ENCODE measurements around the gene ARHGEF16.

The ARHGEF16 gene

DNA sequence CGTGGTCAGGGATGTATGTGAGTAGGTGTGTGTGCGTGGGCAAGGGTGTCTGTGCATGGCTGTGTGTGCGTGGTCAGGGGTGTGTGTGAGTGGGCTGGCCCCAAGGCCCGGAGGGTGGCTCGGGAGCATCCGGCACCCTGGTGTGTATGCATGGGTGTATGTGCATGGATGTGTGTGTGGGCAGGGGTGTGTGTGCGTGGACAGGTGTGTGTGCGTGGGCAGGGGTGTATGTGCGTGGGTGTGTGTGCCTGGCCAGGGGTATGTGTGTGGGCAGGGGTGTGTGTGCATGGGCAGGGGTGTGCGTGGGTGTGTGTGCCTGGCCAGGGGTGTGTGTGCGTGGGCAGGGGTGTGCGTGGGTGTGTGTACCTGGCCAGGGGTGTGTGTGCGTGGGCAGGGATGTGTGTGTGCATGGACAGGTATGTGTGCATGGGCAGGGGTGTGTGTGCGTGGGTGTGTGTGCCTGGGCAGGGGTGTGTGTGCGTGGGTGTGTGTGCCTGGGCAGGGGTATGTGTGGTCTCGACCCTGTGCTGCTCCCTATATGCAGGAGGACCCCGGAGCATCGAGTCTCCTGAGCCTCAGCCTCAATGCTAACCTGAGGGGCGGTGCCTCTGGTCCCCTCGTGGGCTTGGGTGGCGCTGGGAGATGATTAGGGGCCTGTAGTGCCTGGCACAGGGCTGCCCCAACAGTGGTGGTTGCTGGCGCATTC lies 16.3 kb downstream of the ARHGEF16 start:
- TF ChIP-seq, protein P1, sequence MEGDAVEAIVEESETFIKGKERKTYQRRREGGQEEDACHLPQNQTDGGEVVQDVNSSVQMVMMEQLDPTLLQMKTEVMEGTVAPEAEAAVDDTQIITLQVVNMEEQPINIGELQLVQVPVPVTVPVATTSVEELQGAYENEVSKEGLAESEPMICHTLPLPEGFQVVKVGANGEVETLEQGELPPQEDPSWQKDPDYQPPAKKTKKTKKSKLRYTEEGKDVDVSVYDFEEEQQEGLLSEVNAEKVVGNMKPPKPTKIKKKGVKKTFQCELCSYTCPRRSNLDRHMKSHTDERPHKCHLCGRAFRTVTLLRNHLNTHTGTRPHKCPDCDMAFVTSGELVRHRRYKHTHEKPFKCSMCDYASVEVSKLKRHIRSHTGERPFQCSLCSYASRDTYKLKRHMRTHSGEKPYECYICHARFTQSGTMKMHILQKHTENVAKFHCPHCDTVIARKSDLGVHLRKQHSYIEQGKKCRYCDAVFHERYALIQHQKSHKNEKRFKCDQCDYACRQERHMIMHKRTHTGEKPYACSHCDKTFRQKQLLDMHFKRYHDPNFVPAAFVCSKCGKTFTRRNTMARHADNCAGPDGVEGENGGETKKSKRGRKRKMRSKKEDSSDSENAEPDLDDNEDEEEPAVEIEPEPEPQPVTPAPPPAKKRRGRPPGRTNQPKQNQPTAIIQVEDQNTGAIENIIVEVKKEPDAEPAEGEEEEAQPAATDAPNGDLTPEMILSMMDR (IDR thresholded peaks at IDR 0.05): no peak
- no peak for TF ChIP-seq ZFX (IDR thresholded peaks at IDR 0.05; ENCODE audit: borderline replicate concordance)
- H3K27ac ChIP-seq: no peak overlapping the region

DNA sequence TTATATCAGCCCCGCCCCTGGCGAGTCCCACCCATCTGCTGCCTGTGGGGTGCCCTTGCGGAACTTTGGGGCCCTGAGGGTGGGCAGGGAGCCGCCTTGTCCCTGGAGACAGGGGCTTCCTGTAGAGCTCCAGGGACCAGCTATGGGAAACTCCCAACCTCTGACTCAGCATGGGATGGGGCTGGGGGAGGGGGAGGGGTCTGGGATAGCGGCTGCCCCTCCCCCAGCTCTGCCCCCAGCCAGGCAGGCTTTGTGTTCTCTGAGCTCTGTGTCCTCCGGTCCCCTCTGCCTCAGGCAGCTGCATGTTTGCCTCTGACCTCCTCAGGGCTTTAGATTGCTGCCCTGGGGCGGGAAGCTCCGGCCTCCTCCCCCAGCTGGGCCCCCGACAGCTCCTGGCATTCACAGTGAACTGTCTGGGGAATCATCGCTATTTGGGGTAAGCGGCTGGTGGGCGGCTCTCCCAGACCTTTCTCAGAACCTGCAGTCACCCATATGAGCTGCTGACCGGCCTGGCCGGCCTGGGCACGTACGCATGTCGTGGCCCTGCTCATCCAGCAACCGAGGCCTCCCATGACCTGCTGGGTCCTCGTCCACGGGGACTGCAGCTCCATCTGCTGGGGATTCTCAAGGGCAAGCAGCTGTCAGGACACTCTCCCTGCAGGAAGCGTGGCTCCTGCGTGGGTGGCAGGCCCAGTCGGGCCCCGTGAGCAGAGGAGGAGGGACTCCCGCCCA lies 17.1 kb downstream of the ARHGEF16 start:
- TF ChIP-seq ZFX (IDR thresholded peaks at IDR 0.05; ENCODE audit: borderline replicate concordance): no peak
- TF ChIP-seq, protein P1 (IDR thresholded peaks at IDR 0.05): no peak
- no peak overlapping the region for H3K27ac ChIP-seq

DNA sequence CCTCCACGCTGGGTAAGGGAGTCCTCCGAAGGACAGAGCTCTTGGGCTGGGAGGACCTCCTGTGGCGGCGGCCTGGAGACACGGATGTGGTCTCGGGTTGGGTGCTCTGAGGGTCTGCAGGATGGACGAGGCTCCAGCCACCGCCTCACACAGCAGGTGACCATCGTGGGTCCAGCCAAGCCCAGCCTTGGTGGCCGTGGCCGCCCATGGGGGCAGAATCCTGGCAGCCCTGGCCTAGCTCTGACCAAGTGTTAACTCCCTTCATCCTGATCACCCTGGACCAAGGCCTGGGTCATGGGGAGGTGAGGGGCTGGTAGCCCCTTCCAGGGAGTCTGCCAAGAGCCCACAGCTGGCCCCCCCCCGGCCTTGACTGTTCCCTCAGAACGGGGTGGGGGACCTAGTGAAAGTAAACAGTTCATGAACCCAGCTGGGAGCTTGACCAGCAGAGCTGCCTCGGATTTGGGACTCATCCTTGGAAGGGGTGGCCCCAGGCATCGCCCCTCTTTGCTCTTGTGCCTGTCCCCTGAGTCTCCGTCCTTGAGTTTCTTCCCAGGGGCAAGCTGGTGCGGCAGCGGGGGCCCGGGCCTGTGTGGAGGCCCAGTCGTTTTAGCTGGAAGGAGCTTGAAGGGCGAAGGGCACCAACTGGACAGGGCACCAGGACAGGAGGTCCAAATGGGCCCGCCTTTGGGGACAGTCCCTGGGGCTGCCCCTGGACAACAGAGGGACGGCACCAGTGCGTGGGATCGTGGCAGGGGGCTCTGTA lies 17.8 kb downstream of the ARHGEF16 start:
- TF ChIP-seq ZFX (IDR thresholded peaks at IDR 0.05; ENCODE audit: borderline replicate concordance): no peak
- TF ChIP-seq, protein P1 (IDR thresholded peaks at IDR 0.05): no peak
- no peak overlapping the region for H3K27ac ChIP-seq

DNA sequence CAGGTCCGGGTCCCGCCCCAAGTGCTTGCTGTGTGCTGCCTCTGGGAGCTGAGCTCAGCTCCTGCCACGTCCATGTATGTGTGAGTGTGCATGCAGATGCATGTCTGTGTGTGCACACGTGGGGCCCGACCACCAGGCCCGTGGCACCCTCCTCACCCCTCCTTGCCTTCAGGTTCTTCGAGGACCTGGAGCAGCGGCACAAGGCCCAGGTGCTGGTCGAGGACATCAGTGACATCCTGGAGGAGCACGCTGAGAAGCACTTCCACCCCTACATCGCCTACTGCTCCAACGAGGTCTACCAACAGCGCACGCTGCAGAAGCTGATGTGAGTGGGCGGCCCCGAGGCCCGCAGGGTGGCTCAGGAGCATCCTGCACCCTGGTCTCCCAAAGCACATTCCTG lies 18.4 kb downstream of the ARHGEF16 start:
- no peak for TF ChIP-seq ZFX (IDR thresholded peaks at IDR 0.05; ENCODE audit: borderline replicate concordance)
- TF ChIP-seq, protein P1 (IDR thresholded peaks at IDR 0.05): no peak
- H3K27ac ChIP-seq: no peak overlapping the region

DNA sequence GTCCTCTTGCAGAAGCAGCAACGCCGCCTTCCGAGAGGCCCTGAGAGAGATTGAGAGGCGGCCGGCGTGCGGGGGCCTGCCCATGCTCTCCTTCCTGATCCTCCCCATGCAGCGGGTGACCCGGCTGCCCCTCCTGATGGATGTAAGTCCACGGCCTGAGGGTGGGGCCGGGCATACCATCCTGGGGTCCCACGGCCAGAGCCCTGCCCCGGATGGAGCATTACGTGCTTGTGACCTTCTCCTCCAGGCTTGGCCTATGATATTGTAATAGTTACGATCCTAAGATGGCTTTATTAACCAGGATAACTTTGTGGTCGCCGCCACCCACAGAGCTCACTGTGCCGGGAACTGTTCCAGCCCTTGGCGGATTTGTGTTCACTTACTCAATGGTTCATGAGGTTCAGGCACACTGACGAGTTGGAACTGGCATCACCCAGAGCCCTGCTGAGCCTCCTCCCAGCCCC lies 18.9 kb downstream of the ARHGEF16 start:
- TF ChIP-seq ZFX (IDR thresholded peaks at IDR 0.05; ENCODE audit: borderline replicate concordance): no peak
- TF ChIP-seq, protein P1 (IDR thresholded peaks at IDR 0.05): no peak
- no peak overlapping the region for H3K27ac ChIP-seq

DNA sequence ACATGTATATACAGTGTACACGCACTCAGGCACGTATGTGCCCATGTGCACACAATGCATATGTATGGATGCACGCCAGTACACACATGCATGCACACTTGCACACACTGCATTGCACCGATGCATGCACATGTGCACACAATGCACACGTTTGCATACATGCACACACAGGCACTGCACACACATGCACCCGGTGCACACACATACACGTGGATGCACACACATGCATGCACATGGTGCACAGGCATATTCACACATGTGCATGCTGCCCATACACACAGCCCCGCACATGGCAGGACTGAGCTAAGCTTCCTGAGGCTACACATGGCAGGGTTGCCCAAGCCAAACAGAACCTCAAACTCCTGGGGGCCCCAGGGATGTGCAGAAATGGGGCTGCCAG lies 19.6 kb downstream of the ARHGEF16 start:
- no peak overlapping the region for H3K27ac ChIP-seq
- TF ChIP-seq, protein P1 (IDR thresholded peaks at IDR 0.05): no peak
- TF ChIP-seq ZFX (IDR thresholded peaks at IDR 0.05; ENCODE audit: borderline replicate concordance): no peak
